ENCODE results near the gene GP9. TPM values are rescaled to one million over a fixed set of nuclear protein-coding genes. Genes with fewer than 3 reads are reported as not detected.

GP9 gene
- total RNA-seq (2014; rRNA removed; shearing (Covaris generic)), result not detected in 2 replicates

DNA sequence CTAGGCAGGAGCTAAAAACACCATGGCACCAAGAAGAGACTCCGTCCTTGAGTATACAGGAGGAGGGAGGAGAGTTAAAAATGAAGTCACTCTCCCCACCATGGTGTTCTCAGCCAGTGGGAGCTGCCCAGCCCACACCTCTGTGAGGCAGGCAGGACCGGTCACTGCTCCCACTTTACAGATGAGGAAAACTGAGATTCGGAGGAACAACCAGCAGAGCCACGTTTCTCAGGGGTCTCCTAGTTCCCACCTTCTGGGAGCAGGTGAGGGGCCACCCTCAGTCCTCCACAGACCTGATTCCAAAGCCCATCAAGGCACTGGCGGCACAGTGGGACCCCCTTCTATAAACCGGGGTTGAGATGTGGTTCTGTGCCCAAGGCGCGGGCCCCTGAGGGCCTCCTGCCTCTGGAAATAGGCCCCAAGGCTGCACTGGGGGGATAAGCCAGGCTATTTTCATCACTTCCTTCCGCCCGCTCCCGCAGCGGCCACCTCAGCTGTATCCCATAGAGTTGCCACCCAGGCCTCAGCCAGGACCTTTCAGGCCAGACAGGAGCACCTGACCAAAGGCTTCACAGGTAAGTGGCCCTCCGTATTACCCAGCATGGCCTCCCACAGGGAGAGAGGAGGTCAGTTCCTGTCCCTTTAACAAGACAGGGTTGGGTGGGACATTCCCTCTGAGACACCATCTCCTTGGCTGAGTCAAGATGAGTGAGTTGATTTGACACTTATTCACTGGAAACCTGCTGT is at the start of gene GP9:
Gene GP9 (plus strand): TSS at position 504 of the 747 bp plus-strand sequence. CDS start 961 bp downstream, outside the sequence.
- no peak for DNase-seq (ENCODE audit: low spot score)

DNA sequence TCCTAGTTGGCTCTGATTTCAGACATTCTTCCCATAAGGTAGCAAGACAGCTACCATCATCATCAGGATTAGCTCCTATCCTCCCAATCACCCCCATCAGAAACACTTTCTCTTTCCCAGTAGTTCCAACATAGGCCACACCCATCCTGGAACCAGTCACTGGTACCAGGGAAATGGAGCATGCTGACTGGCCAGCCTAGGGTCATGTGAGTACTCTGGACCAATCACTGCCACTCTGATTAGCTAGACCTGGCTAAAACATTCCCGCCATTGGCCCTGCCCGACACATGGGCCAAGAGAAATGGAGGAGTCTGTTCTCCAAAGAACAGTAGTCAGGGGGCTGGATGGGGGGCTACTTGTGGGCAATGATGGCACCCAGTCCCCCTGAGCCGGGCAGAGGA is 47.1 kb upstream of the GP9 start:
- DNase-seq (ENCODE audit: low spot score), result peak; percentile 38

DNA sequence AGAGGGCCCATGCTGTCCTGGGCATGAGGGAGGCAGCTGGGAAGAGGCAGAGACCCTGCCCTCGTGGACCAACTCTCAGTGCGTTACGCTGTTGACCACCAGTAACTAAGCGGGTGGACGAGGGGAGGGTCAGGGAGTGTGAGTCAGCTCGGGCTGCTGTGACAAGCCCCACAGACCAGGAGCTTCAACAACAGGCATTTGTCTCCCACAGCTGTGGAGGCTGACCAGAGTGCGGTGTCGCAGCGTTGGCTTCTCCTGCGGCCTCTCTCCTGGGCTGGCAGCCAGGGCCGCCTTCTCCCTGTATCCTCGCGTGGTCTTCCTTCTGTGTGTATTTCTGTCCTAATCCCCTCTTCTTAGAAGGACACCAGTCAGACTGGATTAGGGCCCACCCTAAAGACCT is 46.4 kb upstream of the GP9 start:
- DNase-seq (ENCODE audit: low spot score), result no peak

DNA sequence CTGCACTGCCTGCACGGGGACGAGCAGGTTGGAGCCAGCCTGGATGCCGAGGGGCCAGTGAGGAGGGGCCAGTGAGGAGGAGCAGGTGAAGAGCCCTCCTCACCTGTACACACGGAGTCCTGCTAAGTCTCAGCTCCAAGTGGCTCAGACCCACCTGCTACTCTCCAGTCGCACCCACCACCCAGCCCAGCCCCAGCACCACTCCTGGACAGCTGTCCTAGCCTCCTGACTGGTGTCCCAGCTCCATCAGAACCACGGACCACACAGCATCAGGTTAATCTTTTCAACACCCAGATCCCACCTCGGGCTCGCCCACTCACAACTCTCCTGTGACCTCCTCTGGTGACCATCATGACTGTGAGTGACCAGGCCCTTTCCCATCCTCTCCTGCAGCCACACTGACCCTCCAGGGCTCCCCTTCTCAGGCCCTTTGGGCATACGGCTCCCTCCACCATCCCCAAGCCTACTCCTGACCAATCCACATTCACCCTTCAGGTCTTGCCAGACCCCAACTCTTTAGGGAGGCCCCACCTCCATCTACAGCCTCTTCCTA is 45.7 kb upstream of the GP9 start:
- DNase-seq (ENCODE audit: low spot score), result no peak

DNA sequence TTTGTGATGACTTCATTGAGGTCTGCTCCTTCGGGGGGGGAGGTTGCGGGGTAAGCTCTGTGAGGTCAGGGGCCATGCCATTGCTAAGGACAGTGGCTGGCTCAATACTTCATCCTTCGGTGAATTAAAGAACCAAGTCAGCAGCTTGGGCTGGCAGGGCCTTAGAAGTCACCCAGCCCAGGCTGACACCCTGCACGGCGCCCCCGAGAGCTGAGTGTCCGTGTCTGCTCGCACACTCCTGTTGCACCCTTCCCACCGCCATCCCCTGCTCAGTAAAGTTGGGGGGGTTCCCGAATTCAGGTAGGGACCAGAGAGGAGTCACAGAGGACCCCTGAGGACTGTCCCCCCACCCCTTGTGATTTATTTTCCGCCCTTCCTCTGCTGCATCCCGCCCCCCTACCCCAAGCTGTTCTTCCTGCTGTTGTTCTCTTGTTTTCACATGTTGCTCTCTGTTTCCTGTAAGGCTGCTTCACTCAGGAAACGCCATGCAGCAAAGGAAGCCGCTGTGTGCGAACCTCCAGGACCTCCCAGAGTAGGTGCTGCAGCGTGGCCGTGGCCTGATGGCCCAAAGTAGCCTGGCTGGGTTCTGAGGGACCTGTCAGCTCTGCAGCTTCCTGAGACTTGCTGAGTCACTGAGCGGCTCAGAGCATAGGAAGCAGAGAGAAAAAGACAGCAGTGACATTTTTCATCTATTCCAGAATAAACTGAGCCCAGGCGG is 45.0 kb upstream of the GP9 start:
- no peak for DNase-seq (ENCODE audit: low spot score)

DNA sequence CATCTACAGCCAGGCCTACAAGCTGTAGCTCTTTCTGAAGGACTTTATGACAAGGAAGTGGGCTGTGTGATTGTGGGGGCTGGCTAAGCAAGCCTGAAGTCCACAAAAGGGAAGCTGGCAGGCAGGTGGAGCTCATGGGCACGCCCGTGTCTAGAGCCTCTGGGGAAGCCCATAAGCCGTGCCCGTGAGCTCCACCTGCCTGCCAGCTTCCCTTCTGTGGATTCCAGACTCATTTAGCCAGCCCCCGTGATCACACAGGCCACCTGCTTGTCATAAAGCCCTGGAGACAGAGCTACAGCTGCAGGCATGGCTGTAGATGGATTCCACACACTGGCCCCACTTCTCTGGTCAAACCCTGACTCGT is 44.2 kb upstream of the GP9 start:
- DNase-seq (ENCODE audit: low spot score), result peak; percentile 57

DNA sequence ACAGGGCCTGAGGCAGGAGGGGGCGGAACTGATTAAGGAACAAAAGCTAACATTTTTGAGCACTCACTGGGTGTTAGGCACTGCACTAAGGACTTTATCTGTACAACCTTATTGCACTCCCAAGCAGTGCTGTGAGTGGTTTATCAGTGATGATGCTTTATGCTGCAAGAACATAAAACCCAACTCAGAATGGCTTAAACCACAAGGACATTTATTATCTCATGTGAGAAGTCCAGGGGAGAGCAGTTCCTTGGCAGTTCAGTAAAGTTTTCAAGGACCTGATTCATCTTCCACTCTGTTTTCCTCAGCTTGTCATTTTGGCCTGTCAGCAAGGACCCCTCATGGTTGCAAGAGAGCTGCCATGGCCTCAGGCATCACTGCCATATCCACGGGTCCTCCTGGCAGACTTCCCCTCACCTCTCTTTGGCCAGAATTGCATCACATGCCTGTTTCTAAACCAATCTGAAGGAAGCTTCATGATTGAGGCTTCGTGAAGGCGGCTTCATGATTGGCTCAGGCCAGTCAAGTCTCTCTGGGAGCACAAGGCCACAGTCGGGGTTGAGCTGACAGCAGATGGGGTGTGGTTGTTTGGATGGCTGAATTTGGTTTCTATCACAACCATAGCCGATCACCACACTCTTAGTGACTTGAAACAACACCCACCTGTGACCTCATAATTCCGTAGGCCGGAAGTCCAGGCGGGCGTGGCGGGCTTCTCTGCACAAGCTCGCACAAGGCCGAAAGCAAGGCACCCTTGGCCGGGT is 43.7 kb upstream of the GP9 start:
- DNase-seq (ENCODE audit: low spot score), result no peak

DNA sequence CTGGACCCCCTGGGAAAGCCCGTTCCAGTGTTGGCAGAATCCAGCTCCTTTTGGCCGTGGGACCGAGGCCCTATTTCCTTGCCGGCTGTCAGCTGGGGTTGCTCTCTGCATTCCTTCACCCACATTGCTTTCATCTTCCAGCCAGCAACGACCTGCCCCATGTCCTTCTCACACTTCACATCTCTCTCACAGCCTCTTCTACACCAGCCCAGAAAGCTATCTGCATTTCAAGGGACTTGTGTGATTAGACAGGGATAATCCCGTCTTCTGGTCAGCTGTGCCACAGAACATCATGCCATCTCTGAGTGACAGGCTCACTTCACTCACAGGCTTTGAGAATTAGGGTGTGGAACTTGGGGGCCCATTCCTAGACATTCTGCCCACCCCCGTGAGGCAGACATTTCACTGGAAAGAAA is 43.1 kb upstream of the GP9 start:
- no peak for DNase-seq (ENCODE audit: low spot score)

DNA sequence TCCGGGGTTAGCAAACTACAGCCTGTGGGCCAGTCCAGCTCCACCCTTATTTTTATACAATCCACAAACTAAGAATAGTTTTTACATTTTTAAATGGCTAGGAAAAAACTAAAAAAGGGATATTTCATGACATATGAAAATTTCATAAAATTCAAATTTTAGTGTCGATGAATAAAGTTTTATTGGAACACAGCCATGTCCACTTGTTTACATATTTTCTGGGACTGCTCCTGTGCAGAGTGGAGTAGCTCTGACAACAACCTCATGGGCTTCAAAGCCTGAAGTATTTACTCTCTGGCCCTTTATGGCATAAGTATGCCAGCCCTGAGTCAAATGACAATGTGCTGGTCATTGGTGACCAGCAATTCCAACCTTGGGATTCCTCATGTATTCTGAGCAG is 42.3 kb upstream of the GP9 start:
- no peak for DNase-seq (ENCODE audit: low spot score)

DNA sequence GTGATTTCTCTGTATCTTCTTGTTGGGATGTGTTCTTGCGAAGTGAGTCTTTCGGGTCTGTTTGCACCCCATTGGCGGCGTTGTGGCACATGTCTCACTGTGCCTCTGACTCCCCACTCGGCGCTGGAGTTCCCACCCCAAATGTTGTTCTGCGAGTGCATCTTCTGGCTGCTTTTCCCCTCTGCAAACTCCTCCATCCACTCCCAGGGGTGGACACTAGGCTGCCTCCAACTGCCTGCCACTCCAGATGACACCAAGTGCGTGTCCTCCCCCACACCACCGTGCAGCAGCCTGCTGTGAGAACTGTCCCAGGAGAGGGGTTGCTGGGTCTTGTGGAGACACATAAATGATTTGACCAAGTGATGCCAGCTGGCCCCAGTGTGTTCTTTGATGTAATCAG is 41.8 kb upstream of the GP9 start:
- no peak for DNase-seq (ENCODE audit: low spot score)

DNA sequence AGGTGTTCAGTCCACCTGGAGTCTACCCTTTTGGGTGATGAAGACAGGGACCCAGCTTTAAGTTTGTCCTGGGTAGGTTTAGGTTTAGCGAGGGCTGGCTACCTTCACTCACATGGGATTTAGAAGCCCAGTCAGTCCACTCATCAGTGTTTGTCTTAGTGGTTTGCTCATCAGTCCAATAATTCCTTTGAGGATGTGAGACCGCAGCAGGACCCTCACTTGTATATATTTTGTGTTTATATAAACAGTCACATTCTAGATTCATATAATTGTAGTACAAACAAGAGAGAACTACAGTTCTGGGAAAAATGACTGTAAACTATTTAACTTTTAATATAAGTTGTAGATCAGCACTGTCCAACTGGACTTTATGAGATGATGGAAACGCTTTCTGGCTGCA is 41.3 kb upstream of the GP9 start:
- DNase-seq (ENCODE audit: low spot score), result no peak

DNA sequence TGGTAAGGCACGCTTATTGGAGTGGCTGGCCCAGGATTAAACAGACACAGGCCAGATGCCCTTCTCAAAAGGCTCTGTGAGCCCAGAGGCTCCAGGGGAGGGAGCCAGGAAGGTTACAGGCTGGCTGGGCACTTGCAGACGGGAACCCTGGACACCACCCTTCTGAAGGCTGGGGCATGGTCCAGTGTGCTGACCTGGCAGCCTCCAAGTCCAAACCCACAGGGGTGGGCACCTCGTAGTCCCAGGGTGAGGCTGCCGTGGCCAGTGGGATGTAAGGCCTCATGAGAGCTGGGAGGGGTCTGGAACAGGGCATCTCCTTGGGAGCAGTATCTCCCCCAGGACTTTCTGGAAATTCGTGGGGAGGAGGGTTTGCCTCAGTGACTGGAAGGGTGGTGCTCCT is 39.9 kb upstream of the GP9 start:
- DNase-seq (ENCODE audit: low spot score), result no peak

DNA sequence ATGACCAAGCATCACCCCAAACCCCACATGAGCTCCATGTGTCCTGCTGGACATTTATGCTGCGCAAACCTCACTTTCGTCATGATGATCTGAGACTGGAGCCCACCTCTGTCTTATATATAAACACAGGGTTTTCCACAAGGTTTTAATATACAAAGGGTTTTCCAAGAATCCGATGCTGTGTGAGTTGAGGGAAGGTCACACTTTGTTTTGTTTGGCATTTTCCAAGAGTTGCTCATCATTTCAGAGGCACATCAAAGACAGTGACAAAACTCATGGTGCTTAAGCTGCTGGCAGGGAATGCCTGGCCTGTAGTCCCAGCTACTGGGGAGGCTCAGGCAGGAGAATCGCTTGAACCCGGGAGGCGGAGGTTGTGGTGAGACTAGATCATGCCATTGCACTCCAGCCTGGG is 39.4 kb upstream of the GP9 start:
- peak; percentile 68 for DNase-seq (ENCODE audit: low spot score)

DNA sequence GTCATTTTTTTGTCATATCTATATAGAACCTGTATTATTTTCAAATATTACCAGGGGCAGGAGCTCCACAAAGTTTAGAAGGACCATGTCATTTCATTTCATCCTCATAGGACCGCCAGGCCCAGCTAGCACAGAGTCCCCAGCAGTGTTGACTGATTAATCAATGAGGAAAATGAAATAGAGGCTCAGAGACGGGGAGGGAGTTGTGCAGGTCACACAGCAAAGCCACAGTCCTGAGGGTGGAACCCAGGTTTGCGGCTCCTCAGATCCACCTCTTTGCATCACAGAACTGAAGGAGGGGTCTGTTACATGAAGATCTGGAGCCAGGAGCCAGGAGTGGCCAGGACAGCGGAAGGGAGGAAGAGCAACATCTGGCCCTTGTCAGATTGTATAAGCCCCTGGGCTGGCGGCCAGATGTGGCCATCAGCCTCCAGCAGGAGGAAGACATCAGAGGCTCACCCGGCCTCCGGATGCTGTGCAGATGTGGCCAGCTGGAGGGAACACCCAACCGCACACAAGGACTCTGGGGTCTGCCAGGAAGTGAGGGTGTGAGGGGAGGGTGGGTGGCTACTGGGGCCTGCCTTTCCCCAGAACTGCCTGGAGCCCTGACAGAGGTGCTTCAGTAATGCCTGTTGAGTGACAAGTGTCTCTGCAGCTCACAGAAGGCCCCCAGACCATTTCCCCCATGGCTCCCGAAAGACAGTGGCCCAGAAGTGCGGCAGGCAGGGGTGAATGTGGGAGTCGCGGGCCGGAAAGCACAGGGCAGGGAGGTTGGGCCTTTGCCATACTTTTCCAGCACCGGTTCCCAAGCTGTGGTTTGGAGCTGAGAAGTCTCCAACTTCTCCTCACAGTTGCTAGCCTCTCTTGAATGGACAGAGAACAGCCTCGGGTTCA is 38.2 kb upstream of the GP9 start:
- no peak for DNase-seq (ENCODE audit: low spot score)

DNA sequence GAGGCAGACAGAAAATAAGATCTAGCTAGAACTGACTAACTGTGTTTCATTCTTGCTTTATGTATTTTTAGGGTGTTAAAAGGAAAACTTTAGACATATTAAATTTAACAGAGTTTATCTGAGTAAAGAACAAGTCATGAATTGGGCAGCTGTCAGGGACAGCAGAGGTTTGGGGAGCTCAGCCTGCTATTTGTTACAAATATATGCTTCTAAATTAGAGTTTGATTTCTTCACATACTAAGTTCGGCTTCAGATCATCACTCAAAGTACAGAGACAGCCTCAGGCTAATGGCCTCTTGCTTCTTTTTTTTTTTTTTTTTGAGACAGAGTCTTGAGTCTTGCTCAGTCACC is 37.6 kb upstream of the GP9 start:
- DNase-seq (ENCODE audit: low spot score), result no peak

DNA sequence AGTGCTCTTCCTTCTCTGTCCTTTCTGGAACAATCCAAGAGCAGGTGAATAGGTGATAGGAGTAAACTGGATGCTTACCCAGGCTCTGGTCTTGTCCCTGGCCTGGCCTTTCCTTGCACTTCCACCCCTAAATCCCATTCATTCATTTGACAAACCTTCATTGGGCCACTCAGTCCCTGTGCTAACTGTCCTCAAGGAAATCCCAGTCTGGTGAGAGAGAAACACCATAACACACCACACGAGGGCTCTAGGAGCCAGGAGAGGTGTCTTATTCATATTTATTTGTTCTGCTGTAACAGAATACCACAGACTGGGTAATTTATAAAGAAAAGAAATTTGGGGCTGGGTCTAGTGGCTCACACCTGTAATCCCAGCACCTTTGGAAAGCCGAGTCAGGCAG is 36.7 kb upstream of the GP9 start:
- peak; percentile 45 for DNase-seq (ENCODE audit: low spot score)

DNA sequence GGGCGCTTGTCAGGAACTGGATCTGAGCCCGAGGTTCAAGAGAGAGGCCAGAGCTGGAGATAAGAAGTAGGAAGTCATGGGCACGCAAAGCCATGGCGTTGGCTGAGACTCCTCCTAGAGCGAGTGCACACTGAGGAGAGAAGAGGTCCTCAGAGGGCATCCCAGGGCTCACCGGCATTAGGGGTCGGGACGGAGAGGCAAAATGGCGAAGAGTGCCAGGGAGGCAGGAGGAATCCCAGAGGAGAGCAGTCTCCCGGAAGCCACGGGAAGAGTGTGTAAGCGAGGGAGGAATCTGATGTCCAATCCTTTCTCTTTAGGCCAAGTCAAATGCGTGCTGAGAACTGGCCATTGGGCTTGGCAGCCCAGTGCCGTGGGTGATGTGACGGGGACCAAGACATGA is 35.5 kb upstream of the GP9 start:
- DNase-seq (ENCODE audit: low spot score), result no peak

DNA sequence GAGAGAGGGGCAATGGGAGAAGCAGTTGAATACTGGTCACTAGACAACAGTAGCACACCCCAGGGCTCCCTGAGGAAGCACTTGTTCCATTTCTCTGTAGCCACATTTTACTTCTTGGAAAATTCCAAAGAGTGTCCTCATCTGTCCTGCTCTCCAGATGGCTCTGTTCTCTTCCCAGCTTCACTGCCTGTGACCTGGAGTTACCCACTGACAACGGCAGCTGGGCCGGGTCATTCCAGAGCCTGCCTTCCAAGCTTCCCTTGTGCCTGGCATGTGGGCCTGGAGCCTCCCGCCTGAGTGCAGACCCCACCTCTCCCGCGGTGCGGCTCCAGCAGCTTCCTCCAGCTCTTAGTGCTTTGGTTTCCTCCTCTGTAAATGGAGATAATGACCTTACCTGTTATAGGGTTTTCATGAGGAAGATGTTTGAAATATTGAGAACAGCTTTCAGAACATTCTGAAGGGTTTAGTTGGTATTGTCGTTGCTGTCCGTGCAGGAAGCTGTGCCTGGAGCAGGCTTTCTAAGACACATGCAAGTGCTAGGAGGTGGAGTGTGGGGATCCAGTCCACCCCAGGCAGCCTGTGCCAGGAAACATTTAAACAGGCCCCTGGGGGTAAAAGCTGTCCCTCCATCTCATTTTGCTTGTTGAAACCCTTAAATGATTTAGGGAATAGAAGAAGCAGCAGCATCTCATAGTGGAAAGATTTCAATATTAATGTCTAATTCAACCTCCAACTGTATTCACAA is 34.7 kb upstream of the GP9 start:
- no peak for DNase-seq (ENCODE audit: low spot score)

DNA sequence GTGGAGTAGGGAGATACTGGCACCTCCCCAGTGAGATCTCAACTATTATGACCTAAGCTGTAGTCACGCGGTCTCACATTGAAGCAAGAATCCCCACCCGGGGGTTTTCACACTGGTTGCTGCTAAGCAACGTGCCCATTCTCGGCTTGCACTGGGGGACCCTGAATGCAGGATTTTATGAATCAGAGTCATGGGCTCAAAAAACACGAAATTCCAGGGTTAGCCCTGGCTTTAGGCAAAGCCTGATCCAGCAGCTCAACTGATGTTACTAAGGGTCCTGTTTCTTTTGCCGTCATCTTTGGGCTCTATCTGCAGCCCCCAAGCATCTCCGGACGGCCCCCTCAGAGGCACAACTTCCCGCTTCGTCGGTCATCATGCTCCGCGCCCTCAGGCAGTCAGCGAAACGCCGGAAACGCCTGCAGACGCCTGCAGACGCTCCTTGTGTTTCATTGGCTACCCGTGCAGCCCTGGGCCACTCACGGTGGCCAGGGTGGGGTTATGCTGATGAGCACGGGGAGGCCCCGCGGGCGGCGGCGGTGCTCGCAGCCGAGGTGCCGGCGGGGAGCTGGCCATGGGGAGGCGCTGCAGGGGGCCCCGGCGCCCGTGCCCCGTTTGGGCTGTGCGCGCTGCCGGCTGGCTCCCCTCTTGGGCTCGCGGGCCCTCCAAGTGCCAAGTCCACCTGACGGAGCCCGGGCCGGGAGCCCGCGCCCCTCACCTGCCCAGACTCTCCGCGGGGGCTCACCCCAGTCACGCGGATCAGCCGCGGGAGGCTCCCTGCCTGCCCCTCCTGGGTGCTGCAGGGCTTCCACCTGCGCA is 33.6 kb upstream of the GP9 start:
- no peak for DNase-seq (ENCODE audit: low spot score)

DNA sequence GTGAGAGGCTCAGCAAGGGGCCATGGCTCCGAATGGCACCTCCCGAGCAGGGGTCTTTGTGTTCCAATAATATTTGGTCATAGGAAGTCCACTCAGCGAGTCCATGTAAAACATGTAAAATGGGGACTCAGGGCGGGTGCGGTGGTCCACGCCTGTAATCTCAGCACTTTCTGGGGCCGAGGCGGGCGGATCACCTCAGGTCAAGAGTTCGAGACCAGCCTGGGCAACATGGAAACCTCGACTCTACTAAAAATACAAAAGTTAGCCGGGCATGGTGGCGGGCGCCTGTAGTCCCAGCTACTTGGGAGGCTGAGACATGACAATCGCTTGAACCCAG is 33.1 kb upstream of the GP9 start:
- no peak for DNase-seq (ENCODE audit: low spot score)
